ENCODE results near the gene MYO5B.

- TF ChIP-seq CTCF (IDR thresholded peaks at IDR 0.05; ENCODE audit: low read length) (no peak), EZH2 (optimal IDR thresholded peaks at IDR 0.05; ENCODE audit: low read depth, low read length) (no peak), EZH2phosphoT487 (IDR thresholded peaks at IDR 0.05; ENCODE audit: low read length) (no peak)
These were observed 315.7 kb downstream of the MYO5B start for GRCh38 chr18:49879271-49879580.
